ENCODE results near the gene DPP10.
"Not testable (repeated sequence)": the region's sequence is repeated elsewhere in the genome, so short reads cannot be mapped to it uniquely, and the experiment has no call there.

DPP10 gene

GRCh38 chr2:114714313-114714712 is 271.9 kb downstream of the DPP10 start:
- DNase-seq = peak in 4 of 56 donors; percentile 2 to 13 (median 4)

DNA sequence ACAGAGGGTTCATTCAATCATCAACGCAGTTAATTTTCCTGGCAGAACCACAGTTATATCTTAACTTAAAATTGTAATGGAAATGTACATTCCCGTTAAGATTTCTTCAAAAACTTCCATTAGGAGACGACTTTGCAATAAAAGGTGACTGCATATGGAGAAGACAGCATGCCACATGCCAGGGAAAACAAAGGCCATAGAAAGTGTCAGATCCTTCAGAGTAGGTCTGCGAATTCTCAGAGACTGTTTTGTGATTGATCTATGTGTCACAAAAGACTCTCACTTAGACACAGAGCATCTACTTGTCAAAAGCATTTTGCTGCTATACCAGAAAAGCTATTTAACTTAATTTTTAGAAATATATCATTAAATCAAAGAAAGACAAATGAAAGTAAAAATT is 274.6 kb downstream of the DPP10 start:
- no peak for DNase-seq

DNA sequence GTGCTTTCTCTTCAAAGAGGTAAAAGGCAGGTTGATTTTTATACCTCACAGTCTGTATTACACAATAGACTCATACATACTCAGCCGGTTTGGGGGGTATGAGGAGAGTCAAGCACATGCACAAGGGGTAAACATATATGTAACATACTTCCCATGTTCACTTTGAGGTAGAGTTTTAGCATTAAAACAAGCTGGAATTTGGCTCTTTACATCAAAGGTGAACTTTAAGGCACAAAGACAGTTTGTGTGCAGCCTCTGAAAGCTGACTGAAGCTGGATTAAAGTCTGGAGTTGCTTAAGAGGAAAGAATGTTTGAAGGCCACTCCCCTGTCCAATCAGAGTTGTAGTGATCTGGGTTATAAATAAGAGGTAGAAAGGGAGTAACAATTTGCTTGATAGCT is 282.0 kb downstream of the DPP10 start:
- DNase-seq = no peak

DNA sequence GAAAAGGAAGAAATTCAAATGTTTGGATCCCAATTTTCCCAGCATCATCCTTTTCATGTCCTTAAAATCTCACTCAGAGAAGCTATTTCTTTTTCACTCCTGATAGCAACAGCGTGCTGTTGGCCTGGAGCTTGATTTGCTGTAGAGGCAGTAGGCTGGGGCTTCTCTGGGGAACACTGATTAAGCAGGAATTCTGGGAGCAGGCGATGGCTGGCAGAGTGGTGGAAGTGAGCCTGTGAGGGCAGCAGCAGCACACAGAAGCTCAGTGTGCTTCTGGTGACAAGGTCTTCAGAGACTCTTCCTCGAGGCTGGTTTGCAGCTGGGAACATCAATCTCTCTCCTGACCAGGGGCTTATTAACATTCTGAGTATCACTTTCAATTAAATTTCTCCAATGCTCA is 284.6 kb downstream of the DPP10 start:
- peak in 34 of 56 donors; percentile 0 to 66 (median 16) for DNase-seq

DNA sequence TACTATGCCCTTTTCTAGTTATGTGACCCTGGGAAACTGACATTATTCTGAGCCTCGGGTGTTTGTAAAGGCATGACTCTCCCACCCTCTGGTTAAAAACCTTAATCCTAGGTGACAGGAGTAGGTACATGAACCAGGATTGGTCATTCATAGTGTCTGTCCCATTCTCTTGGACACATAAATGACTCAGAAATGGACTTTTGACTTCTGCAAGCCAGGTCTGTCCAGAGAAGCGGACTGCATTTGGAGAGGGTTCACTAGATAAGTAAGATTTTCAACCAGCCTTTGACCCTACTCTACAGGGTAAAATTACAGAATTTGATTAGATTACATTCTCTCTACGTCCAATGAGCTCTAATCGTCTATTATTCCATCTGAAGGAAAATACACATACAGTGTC is 285.9 kb downstream of the DPP10 start:
- no peak for DNase-seq

DNA sequence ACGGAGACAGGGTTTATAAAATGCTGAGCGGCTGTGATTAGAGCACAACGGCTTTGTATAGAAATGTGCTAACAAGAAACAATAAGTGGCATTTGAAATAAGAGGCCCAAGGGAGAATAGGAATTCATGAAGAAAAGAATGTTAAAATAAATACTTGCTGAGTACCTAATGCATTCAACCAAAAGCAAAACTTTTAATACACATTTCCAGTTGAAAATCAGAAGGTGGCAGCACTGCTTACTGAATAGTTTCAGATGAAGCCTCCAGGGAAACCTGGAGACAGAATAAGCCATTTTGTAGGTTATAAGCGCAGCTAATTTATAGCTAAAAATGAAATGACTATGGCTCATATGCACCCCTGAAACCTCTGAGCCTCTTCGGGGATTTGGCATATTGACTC is 286.6 kb downstream of the DPP10 start:
- DNase-seq = peak in 4 of 56 donors; percentile 5 to 29 (median 8)

- peak in 1 of 56 donors; percentile 2 for DNase-seq
These were observed 292.7 kb downstream of the DPP10 start for GRCh38 chr2:114735126-114735525.

GRCh38 chr2:114742245-114742644 is 299.8 kb downstream of the DPP10 start:
- no peak for DNase-seq

GRCh38 chr2:114745700-114746099 is 303.3 kb downstream of the DPP10 start:
- no peak for DNase-seq

DNA sequence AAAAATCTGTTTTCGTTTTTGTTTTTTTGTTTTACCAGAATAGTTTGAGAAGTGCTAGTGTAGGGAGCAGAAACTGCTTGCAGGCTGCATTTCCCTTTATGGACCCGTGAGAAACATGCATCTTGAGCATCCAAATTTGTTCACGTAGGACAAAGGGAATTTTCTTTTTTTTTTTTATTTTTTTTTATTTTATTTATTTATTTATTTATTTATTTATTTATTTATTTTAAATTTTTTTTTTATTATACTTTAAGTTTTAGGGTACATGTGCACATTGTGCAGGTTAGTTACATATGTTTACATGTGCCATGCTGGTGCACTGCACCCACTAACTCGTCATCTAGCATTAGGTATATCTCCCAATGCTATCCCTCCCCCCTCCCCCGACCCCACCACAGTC is 305.7 kb downstream of the DPP10 start:
- not testable (repeated sequence) for DNase-seq

DNA sequence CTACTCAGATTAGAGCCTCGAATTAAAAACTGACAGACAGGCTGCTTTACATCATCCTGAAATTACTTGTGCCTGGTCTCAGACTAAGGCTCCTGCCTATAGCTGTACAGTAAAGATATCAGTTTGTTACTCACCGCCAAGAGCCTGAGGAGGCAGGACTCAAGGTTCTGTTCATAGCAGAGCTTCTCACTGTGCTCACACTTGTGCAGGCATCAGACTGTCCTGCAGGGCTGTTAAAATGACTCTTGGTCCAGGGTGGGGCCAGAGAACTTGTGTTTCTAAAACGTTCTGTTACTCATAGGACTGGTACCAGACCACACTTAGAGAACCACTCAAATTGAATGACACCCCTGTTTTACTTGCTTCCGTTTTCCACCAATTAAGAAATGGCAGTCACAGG is 310.0 kb downstream of the DPP10 start:
- DNase-seq = no peak

DNA sequence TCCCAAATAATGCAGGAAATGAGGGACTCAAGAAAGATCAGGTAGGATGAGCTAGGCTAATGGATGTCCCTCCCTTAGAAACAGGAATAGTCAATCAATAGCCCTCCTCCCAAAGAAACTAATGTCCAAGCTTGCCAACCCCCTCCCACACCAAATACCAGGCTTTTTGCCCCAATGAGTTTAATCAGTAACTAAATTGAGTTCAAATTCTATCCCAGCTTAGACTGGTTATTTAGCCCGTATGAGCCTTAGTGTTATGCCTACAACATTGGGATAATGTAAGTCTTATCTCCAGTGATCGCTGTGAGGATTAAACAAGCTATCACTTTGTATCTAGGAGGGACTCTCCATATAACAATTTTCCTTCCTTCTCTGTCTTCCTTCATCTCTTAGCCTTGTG is 310.7 kb downstream of the DPP10 start:
- no peak for DNase-seq

DNA sequence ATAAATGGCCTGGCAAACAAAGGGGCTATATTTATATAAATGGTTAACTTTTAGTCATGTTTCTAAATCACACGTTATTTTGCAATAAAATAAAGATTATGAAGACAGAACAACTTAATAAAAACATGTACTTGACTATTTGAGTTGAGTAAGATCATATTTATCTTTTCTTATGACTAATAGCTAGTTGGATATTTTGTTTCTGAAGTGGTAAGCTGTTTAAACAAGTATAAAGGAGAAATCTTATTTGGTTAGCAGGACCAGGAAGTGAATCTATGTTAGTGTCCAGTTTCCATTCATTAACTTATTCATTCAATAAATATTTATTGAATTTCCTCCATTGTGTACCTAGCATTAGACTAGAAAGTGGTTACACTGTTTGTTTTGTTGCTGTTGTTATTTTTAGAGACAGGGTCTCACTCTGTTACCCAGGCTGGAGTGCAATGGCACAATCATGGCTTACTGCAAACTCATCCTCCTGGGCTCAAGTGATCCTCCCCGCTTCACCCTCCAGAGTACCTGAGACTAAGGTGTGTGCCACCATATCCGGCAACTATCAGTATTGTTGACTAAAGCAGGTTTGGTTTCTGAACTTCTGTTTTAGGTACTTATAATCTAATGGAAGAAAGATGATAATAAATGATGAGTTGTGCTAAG is 312.6 kb downstream of the DPP10 start:
- DNase-seq = no peak

DNA sequence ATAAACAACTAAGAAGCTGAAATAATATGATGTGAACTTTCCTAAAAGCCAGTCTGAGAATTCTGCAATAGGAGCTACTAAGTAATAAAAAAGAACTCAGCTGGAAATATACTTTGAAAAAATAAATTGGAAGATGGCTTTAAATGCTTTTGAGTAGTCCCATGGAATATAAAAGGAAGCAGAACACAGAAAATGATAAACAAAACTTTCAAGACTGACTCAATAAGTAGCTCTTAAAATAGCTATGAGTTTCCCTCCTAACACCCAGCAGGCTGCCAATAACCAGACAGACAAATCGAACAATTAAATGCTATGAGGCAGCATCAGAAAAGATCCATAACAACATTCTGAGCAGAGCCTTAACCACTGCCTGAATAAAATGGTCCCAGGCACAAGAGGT is 319.9 kb downstream of the DPP10 start:
- no peak for DNase-seq

DNA sequence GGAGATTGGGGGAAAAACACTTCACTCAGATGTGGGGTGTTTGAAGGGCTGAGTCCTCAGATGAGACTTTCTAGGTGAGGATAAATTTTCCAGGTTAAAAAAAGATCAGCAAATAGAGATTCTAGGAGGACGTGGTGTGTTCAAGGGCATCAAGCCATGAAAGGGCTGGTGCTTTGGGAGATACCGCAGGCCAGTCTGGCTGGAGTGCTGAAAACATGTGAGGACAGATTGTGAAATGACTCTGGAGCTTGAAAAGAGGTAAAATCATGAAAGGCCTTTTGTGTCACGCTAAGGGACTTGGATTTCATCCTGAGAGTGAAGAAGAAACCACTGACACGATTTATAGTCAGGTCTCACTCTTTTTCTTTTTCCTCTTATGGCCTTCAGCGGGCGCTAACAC is 320.5 kb downstream of the DPP10 start:
- peak in 1 of 56 donors; percentile 13 for DNase-seq

GRCh38 chr2:114769110-114769509 is 326.7 kb downstream of the DPP10 start:
- DNase-seq = peak in 2 of 56 donors; percentile 8 to 30

- DNase-seq = no peak
These were observed 327.6 kb downstream of the DPP10 start for GRCh38 chr2:114769991-114770390.

GRCh38 chr2:114784046-114784445 is 341.6 kb downstream of the DPP10 start:
- no peak for DNase-seq

GRCh38 chr2:114784890-114785583 is 342.6 kb downstream of the DPP10 start:
- no peak for DNase-seq

DNA sequence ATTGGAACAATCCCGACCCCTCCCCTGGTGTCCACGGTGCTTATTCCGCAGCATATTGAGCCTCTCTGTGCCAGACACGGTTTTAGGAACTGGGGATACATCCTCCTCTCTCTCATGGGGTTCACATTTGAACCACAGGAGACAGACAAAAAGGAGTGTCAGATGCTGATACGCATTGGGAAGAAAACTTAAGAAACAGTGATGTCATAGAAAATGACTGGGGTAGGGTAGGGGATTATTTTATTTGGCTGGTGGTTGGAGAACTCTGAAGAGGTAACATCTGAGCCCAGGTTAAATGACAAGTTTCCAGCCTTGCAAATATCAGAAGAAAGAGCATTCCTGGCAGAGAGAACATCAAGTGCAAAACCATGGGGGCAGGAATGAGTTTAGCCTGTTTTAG is 344.5 kb downstream of the DPP10 start:
- DNase-seq = no peak

- no peak for DNase-seq
These were observed 345.0 kb downstream of the DPP10 start for GRCh38 chr2:114787486-114787885.

DNA sequence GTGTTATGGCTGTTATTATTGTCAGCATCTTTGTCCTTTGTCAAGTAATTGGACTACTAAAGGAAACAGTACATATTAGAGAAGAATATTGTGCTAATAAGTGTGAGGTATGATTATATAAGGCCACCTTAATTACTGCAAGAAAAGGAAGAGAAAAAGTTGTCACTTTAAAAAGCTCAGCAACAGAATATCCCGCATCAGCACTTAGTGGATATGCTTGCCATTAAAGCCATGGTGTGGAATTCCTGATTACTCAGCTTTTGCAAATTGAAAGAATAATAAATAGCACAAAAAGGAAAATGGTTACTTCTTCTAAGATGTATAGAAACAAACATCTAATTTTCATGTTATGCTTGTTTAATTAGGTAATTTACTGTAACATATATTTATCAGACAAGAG is 347.5 kb downstream of the DPP10 start:
- no peak for DNase-seq

DNA sequence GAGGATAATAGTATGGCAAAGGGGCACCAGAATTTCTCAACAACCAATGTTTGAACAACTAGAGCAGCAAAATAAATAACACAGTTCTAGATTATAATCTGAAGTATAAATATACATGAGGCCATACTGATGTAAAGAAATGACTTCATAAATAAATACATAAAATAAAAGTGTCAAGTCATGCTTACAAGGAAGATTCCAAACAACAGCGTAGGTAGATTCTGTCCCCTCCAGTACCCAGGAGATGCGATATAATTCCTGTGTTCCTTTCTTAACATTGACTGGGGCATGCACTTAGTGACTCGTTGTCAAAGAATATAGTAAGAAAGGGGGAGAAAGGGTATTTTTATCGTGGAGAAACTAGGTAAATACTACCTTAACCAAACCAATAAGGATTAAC is 355.1 kb downstream of the DPP10 start:
- no peak for DNase-seq

Data from amygdala (tissue), 56 donors.